Vagina (tissue), 2 donors: ENCODE measurements around the gene CBFA2T2. TPM values are rescaled to one million over a fixed set of nuclear protein-coding genes. Genes with fewer than 3 reads are reported as not detected.
"Not testable (repeated sequence)": the region's sequence is repeated elsewhere in the genome, so short reads cannot be mapped to it uniquely, and the experiment has no call there.

Experiments used
- DNase-seq, 2 donors: peaks; one replicate each; pipeline ENCODE4 v3.0.0-alpha.2; 2017; ENCODE audit errors: extremely low spot score in 2 of 2
- H3K27ac ChIP-seq: fragments of 200-600 bp; sonication (generic); one replicate; pipeline ENCODE4 v1.5.1; 2019
- H3K27me3 ChIP-seq: fragments of 200-600 bp; sonication (generic); one replicate; pipeline ENCODE4 v1.5.1; 2019
- H3K36me3 ChIP-seq, 2 donors: fragments of 200-600 bp; sonication (generic); one replicate each; pipeline ENCODE4 v1.5.1; 2017 to 2019
- H3K4me1 ChIP-seq: fragments of 200-600 bp; sonication (generic); one replicate; pipeline ENCODE4 v1.5.1; 2019
- H3K4me3 ChIP-seq, 2 donors: fragments of 200-600 bp; sonication (generic); 1 replicate in 1 of 2; 2 replicates in 1 of 2; pipeline ENCODE4 v1.5.1; 2016 to 2019
- H3K9me3 ChIP-seq: fragments of 200-600 bp; sonication (generic); one replicate; pipeline ENCODE4 v1.5.1; 2019
- POLR2A ChIP-seq, 2 donors: fragments of 450-650 bp; IDR thresholded peaks; one replicate each; pipeline ENCODE4 v1.6.1; 2017; ENCODE audit warnings: antibody characterized with exemption in 2 of 2, mild to moderate bottlenecking in 2 of 2, moderate library complexity in 2 of 2
- POLR2AphosphoS5 ChIP-seq, 2 donors: sonication (generic); formaldehyde crosslinking; IDR thresholded peaks; one replicate each; pipeline ENCODE4 v1.9.0; 2017; ENCODE audit warnings: antibody characterized with exemption in 2 of 2, mild to moderate bottlenecking in 2 of 2, low read depth in 1 of 2; ENCODE audit not compliant: insufficient read depth in 1 of 2
- intact Hi-C: fragments of 100-400 bp; cut with DNase I; formaldehyde crosslinking; loops from one replicate; pipeline ENCODE4 v1.15.1; 2023
- total RNA-seq: library from RNA; depleted of rRNA; stranded (reverse); fragments of >200 nt; gene quantifications from one replicate; pipeline ENCODE4 v1.2.3, GENCODE V29; 2016
- TF ChIP-seq, protein P1 (sequence below), 3 experiments: fragments of 450-650 bp in 2 of 3; fragments of 200-600 bp in 1 of 3; sonication (generic) in 1 of 3; IDR thresholded peaks; one replicate each; pipeline ENCODE4 v1.5.1; 2017 to 2019; ENCODE audit warnings: antibody characterized with exemption in 3 of 3, mild to moderate bottlenecking in 2 of 3, moderate library complexity in 2 of 3

The CBFA2T2 gene
- total RNA-seq, 1 donor from 2014 or later = 34.9 TPM

DNA sequence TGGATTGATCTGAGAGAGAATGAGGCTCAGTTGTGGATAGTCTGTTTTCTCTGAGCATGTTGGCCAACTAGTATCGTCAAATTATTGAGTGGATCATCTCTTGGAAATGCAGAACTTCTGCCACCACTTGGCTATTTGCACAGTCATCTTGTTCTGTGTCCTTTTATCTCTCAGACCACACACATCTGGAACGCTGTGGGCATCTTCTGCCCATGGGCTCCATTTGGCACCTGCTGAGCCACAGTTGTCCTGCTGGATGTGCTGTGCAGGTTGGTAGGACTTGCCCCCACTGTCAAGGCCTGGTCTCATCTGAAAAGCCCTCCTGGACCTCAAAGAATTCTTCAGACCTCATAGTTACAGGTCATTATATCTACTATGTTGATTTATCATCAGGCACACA lies 155.5 kb downstream of the CBFA2T2 start:
- TF ChIP-seq POLR2A (IDR thresholded peaks at IDR 0.05) (no peak), POLR2AphosphoS5 (IDR thresholded peaks at IDR 0.05; ENCODE audit: insufficient read depth in 1 of 2, low read depth in 1 of 2) (no peak)
- TF ChIP-seq, protein P1, sequence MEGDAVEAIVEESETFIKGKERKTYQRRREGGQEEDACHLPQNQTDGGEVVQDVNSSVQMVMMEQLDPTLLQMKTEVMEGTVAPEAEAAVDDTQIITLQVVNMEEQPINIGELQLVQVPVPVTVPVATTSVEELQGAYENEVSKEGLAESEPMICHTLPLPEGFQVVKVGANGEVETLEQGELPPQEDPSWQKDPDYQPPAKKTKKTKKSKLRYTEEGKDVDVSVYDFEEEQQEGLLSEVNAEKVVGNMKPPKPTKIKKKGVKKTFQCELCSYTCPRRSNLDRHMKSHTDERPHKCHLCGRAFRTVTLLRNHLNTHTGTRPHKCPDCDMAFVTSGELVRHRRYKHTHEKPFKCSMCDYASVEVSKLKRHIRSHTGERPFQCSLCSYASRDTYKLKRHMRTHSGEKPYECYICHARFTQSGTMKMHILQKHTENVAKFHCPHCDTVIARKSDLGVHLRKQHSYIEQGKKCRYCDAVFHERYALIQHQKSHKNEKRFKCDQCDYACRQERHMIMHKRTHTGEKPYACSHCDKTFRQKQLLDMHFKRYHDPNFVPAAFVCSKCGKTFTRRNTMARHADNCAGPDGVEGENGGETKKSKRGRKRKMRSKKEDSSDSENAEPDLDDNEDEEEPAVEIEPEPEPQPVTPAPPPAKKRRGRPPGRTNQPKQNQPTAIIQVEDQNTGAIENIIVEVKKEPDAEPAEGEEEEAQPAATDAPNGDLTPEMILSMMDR (IDR thresholded peaks at IDR 0.05) = no peak
- H3K9me3 ChIP-seq = no peaks in the 10 kb centered on the region
- H3K27me3 ChIP-seq = no peaks in the 10 kb centered on the region
- no peak overlapping the region for H3K4me3 ChIP-seq
- peaks cover 0 to 37% of the 10 kb centered on the region in 2 donors for H3K36me3 ChIP-seq
- H3K4me1 ChIP-seq = peaks cover 26% of the 10 kb centered on the region
- no peak overlapping the region for H3K27ac ChIP-seq
- no peak for DNase-seq
- intact Hi-C loops = no loop called here

DNA sequence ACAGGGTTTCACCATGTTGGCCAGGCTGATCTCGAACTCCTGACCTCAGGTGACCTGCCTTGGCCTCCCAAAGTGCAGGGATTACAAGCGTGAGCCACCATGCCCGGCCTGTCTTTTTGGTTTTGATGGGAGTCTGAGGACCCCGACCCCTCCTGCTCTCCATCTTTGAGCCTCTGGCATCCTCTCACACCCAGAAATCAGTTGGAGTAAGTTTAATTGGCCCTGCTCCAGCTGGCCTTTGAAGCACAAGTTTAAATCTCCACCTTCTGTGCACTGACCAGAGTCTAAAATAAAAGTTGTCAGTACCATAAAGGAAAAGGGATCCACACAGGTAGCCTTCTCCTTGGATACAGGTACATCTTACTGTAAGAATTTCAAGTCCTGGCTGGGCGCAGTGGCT lies 156.3 kb downstream of the CBFA2T2 start:
- Histone ChIP-seq H3K4me1 (peaks cover 27% of the 10 kb centered on the region), H3K9me3 (no peaks in the 10 kb centered on the region), H3K4me3 (no peak overlapping the region), H3K27me3 (no peaks in the 10 kb centered on the region), H3K27ac (no peak overlapping the region), H3K36me3 (peaks cover 0 to 29% of the 10 kb centered on the region in 2 donors)
- no peak for DNase-seq
- no peak for TF ChIP-seq POLR2A (IDR thresholded peaks at IDR 0.05)
- TF ChIP-seq, protein P1 (IDR thresholded peaks at IDR 0.05) = no peak
- TF ChIP-seq POLR2AphosphoS5 (IDR thresholded peaks at IDR 0.05; ENCODE audit: insufficient read depth in 1 of 2, low read depth in 1 of 2) = no peak
- intact Hi-C loops = no loop called here

DNA sequence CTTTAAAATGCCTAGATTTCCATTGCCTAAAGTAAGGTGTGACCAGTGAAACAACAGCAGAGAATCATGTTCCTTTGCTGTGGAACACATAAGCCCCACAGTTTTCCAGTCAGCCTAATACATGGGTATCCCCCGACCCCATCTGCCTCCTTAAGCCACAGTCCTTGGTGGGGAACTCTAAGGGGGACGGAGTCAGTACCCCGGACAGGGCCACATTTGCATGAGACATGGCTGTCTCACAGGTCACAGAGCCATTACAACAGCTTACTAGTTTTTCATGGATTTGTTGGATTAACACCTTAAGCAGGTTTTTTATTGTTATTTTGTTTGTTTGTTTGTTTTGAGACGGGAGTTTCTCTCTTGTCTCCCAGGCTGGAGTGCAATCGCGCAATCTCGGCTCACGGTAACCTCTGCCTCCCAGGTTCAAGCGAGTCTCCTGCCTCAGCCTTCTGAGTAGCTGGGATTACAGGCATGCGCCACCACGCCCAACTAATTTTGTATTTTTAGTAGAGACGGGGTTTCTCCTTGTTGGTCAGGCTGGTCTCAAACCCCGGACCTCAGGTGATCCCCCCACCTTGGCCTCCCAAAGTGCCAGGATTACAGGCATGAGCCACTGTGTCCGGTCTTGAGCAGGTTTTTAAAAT lies 157.2 kb downstream of the CBFA2T2 start:
- peak overlapping the region; percentile 9 for H3K27ac ChIP-seq
- H3K27me3 ChIP-seq, H3K9me3 ChIP-seq, intact Hi-C loops, H3K4me3 ChIP-seq, DNase-seq: not testable (repeated sequence)
- peaks cover 31% of the 10 kb centered on the region for H3K4me1 ChIP-seq
- peaks cover 0 to 21% of the 10 kb centered on the region in 2 donors for H3K36me3 ChIP-seq

DNA sequence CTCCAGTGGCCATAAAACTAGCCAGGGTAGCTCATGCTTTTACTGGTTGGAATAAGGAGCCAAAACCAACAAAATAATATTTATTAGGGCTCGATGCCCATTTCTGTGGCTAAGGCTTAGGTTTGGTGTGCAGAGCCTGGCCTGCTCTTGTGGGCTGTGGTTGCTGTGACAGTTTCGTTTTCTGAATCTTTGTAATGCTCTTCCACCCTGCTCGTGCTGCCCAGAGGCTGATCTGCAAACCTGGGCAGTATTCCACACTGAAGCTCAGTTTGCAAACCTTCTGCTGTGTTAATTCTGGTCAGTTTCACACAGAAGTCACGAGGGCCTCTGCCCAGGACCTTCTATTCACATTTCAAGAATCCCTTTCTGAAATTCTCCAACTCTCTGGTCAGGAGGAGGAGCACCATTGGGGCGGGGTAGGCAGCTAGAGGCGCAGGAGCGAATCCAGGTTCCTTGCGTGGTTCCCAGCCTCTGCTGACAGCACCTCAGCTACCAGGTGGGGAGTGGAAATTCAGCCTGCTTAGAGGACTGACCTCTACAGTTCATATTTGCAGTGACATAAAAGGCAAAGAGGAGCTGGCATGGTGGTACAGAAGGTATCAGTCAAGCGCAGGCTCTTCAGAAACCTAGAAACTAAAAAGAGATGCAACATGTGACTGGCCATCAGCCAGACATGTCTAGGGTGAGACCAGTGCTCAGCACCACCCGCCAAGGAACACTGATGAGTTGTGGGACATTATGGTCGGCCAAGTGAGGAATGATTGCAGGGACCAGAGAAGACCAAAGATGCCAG lies 157.9 kb downstream of the CBFA2T2 start:
- Histone ChIP-seq H3K27ac (peak overlapping the region; percentile 9), H3K4me1 (peaks cover 31% of the 10 kb centered on the region), H3K27me3 (no peaks in the 10 kb centered on the region), H3K4me3 (no peak overlapping the region), H3K9me3 (no peaks in the 10 kb centered on the region), H3K36me3 (peaks cover 0 to 21% of the 10 kb centered on the region in 2 donors)
- intact Hi-C loops = no loop called here
- TF ChIP-seq POLR2AphosphoS5 (IDR thresholded peaks at IDR 0.05; ENCODE audit: insufficient read depth in 1 of 2, low read depth in 1 of 2) (no peak), POLR2A (IDR thresholded peaks at IDR 0.05) (no peak)
- TF ChIP-seq, protein P1 (IDR thresholded peaks at IDR 0.05) = no peak
- DNase-seq = no peak

DNA sequence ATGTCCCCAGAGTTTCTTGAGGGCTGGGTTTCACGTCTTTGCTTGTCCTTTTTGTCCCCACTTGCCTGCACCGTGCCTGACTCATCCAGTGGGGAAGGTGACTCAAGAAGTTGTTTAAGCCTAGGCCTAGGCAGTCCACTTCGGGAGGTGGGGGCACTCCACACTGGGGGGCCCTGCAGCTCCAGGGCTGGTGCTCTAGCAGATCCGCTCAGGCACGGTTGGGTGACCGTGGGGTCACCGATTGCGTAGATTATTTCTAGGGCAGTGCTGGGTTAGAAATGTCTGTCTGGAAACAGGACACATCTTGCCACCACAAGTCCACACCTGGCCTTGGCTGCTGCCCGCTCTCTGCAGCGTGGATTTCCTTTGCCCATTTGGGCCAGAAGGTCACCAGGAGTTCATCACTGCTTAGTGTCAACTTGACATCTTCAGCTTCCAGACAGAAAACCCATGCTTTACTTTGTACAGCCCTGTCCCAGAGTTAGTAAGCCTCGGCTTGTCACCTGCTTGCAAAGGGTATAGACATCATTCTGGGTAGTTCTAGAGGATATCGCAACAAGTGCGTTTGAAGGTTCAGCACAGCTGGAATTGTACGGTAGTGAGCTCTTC lies 158.6 kb downstream of the CBFA2T2 start:
- H3K4me3 ChIP-seq = no peak overlapping the region
- peak overlapping the region; percentile 54 for H3K27ac ChIP-seq
- peaks cover 37% of the 10 kb centered on the region for H3K4me1 ChIP-seq
- intact Hi-C loops = no loop called here
- no peaks in the 10 kb centered on the region for H3K9me3 ChIP-seq
- H3K36me3 ChIP-seq = peaks cover 0 to 16% of the 10 kb centered on the region in 2 donors
- DNase-seq = no peak
- H3K27me3 ChIP-seq = no peaks in the 10 kb centered on the region
- TF ChIP-seq POLR2AphosphoS5 (IDR thresholded peaks at IDR 0.05; ENCODE audit: insufficient read depth in 1 of 2, low read depth in 1 of 2) = no peak
- no peak for TF ChIP-seq POLR2A (IDR thresholded peaks at IDR 0.05)
- TF ChIP-seq, protein P1 (IDR thresholded peaks at IDR 0.05) = no peak
